ENCODE results near the gene ABCA2. TPM values are rescaled to one million over a fixed set of nuclear protein-coding genes. Genes with fewer than 3 reads are reported as not detected.
"Not testable (repeated sequence)": the region's sequence is repeated elsewhere in the genome, so short reads cannot be mapped to it uniquely, and the experiment has no call there.

The ABCA2 gene
- total RNA-seq, 1 donor from 2014 or later = 26.4 TPM

DNA sequence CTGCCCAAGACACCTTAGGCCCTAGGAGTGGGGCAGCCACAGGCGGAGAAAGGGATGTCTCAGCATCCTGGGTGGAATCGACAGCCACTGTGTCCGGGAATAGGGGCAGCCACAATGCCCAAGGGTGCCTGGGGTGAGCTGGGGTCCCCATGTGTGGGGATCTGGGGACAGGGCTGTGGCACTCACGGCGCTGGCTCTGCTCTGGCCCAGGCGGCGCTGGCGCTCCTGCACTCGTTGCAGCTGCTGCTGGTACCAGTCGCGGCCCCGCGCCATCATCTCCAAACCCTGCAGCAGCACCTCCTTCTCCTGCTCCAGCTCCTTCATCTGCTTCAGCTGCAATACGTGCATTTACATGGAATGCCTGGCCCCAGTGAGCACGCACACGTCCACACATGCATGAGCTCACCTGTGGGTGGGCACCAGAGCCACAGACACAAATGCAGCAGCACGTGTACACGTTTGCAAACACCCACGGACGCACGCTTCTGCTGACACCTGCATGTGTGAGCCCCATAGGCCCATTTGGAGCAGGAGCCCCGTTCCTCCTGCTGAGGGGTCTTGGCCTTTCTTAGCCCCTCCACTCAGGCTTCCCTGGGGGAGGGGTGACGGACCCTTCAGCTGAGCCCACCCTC is 37.4 kb upstream of the ABCA2 start:
- H3K36me3 Mint-ChIP-seq (ENCODE audit: insufficient read depth) = peaks cover 1% of the 10 kb centered on the region
- TF ChIP-seq, protein P1, sequence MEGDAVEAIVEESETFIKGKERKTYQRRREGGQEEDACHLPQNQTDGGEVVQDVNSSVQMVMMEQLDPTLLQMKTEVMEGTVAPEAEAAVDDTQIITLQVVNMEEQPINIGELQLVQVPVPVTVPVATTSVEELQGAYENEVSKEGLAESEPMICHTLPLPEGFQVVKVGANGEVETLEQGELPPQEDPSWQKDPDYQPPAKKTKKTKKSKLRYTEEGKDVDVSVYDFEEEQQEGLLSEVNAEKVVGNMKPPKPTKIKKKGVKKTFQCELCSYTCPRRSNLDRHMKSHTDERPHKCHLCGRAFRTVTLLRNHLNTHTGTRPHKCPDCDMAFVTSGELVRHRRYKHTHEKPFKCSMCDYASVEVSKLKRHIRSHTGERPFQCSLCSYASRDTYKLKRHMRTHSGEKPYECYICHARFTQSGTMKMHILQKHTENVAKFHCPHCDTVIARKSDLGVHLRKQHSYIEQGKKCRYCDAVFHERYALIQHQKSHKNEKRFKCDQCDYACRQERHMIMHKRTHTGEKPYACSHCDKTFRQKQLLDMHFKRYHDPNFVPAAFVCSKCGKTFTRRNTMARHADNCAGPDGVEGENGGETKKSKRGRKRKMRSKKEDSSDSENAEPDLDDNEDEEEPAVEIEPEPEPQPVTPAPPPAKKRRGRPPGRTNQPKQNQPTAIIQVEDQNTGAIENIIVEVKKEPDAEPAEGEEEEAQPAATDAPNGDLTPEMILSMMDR (IDR thresholded peaks at IDR 0.05; ENCODE audit: unreplicated experiment) = no peak
- peaks cover 7% of the 10 kb centered on the region for H3K27me3 Mint-ChIP-seq
- H3K9me3 Mint-ChIP-seq (ENCODE audit: low read depth) = no peaks in the 10 kb centered on the region
- no peak overlapping the region for H3K4me3 Mint-ChIP-seq (ENCODE audit: low read depth)
- no peak for DNase-seq (ENCODE audit: low spot score, unreplicated experiment)
- no peak overlapping the region for H3K27ac Mint-ChIP-seq
- peaks cover 3% of the 10 kb centered on the region for H3K4me1 Mint-ChIP-seq (ENCODE audit: low read depth)

DNA sequence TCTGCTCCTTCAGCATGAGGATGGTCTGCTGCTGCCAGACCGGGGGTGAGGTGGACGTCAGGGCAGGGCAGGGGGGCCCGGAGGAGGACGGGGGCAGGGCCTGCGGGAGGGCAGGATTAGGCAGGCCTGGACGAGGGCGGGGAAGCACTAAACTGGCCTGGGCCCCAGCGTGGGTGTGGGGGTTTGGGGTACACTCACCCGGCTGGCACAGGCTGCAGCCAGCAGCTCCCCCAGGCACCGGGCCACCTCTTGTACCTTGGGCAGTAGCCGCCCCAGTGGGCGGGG is 36.8 kb upstream of the ABCA2 start:
- Mint-ChIP-seq H3K27ac (no peak overlapping the region), H3K4me3 (ENCODE audit: low read depth) (no peak overlapping the region), H3K4me1 (ENCODE audit: low read depth) (peaks cover 3% of the 10 kb centered on the region), H3K9me3 (ENCODE audit: low read depth) (no peaks in the 10 kb centered on the region), H3K36me3 (ENCODE audit: insufficient read depth) (peaks cover 1% of the 10 kb centered on the region), H3K27me3 (peaks cover 7% of the 10 kb centered on the region)
- TF ChIP-seq, protein P1 (IDR thresholded peaks at IDR 0.05; ENCODE audit: unreplicated experiment) = no peak
- no peak for DNase-seq (ENCODE audit: low spot score, unreplicated experiment)

DNA sequence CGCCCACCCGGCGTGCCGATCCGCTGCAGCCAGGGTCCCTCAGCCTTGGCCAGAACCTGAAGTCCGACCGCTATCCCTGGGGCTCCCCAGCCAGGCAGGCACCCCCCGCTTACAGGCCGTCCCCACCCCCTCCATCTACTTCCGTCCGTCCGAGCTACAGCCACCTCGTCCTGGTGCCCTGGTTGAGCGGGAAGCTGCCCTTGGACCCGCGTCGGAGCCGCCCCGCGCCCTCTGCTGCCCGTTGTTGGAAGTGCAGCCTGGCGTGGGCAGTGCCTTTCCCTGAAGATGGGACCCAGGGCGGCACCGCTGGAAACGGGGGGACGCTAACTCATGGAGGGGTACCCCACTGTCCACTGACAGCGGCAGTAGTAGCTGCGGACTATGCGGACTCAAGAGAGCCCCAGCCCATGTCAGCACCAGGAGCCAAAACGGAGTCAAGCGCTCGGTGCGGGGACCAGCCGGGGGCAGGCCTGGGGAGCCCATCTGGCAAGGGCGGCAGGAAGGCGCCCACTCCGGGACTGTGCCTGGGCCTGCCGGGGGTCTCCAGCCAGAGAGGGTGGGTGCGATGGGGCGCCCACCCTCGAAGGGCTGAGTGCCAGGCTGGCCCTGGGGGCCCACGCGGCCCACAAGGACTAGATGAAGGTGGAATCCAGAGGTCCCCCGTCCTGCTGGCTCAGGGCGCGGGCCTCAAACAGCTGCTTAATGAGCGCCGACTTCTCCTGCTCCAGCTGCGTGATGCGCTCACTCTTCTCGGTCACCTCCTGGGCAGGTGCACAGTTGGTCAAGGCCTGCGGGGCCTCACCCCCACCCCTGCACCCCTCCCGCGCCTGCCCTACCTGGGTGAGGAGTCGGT is 36.2 kb upstream of the ABCA2 start:
- H3K9me3 Mint-ChIP-seq (ENCODE audit: low read depth) = no peaks in the 10 kb centered on the region
- no peak overlapping the region for H3K4me3 Mint-ChIP-seq (ENCODE audit: low read depth)
- H3K27me3 Mint-ChIP-seq = peaks cover 7% of the 10 kb centered on the region
- H3K36me3 Mint-ChIP-seq (ENCODE audit: insufficient read depth) = peaks cover 1% of the 10 kb centered on the region
- DNase-seq (ENCODE audit: low spot score, unreplicated experiment) = peak; percentile 65
- peaks cover 3% of the 10 kb centered on the region for H3K4me1 Mint-ChIP-seq (ENCODE audit: low read depth)
- H3K27ac Mint-ChIP-seq = no peak overlapping the region
- TF ChIP-seq, protein P1 (IDR thresholded peaks at IDR 0.05; ENCODE audit: unreplicated experiment) = peak; percentile 84

DNA sequence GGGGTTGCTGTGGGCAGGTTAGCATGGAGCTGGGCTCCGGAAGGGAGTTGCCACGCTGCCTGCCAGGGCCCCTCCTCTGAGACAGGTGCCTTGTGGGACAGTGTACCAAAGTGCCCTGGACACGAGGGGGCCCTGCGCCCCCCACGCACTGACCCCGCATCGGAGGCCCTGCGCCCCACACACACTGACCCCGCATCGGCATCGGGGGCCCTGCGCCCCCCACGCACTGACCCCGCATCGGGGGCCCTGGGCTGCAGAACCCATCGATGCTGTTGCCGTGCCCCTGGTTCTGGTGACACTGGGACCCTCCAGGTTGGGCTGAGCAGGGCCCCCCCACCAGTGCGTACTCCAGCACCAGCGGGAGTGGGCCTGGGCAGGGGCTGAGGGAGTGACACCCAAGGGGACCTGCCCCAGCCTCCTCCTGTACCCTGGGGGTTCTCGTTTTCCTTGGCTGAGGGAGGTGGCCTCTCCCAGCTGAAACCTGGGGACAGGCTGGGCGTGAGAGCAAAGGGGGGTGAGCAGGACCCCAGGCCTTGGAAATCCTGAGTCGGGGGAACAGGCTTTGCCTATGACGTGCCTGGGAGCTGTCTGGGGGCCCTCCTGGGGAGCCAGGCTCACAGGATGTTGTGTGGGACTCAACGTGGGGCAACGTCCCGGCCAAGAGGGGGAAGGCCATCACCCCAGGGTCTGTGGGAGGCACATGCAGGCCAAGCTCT is 35.4 kb upstream of the ABCA2 start:
- H3K27me3 Mint-ChIP-seq = peaks cover 12% of the 10 kb centered on the region
- no peak overlapping the region for H3K4me3 Mint-ChIP-seq (ENCODE audit: low read depth)
- H3K27ac Mint-ChIP-seq = no peak overlapping the region
- no peaks in the 10 kb centered on the region for H3K9me3 Mint-ChIP-seq (ENCODE audit: low read depth)
- no peak for DNase-seq (ENCODE audit: low spot score, unreplicated experiment)
- H3K4me1 Mint-ChIP-seq (ENCODE audit: low read depth) = peaks cover 3% of the 10 kb centered on the region
- H3K36me3 Mint-ChIP-seq (ENCODE audit: insufficient read depth) = peaks cover 1% of the 10 kb centered on the region
- TF ChIP-seq, protein P1 (IDR thresholded peaks at IDR 0.05; ENCODE audit: unreplicated experiment) = no peak

DNA sequence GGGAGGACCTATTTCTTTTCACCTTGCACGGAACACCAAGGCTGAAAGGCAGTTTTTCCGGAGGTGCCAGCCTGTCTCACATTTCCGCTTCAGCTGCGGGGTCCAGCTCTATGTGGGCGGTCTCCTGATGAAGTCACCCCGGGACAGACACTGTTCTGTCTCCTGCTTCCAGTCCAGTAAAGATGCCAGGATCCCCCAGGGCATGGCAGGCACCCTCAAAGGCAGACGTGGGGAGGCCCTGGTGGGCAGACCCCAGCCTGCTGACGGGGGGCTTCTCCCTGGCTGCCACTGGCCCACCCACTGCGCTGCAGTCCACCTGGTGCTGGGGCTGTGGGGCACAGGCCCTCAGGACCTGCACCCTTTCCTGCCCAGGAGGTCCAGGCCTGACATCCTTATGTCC is 34.8 kb upstream of the ABCA2 start:
- H3K4me3 Mint-ChIP-seq (ENCODE audit: low read depth); H3K36me3 Mint-ChIP-seq (ENCODE audit: insufficient read depth); H3K27ac Mint-ChIP-seq; H3K9me3 Mint-ChIP-seq (ENCODE audit: low read depth); H3K4me1 Mint-ChIP-seq (ENCODE audit: low read depth); DNase-seq (ENCODE audit: low spot score, unreplicated experiment): not testable (repeated sequence)
- H3K27me3 Mint-ChIP-seq = peaks cover 18% of the 10 kb centered on the region
